Gastrocnemius medialis (tissue), 4 donors: ENCODE measurements around the gene COL6A3. TPM values are rescaled to one million over a fixed set of nuclear protein-coding genes. Genes with fewer than 3 reads are reported as not detected.

Experiments
- ATAC-seq, 2 donors: fragments of 150-250 bp; one replicate each; pipeline ENCODE4 v1.9.1; 2016
- DNase-seq, 2 donors: peaks; one replicate each; pipeline ENCODE4 v3.0.0-alpha.2; 2019
- H3K27ac ChIP-seq, 4 donors: fragments of 200-600 bp; sonication (generic); 1 replicate in 1 of 4; 2 replicates in 3 of 4; pipeline ENCODE4 v1.5.1; 2016 to 2018; ENCODE audit warnings: mild to moderate bottlenecking in 2 of 4, moderate library complexity in 1 of 4
- H3K27me3 ChIP-seq, 3 donors: fragments of 200-600 bp; sonication (generic) in 2 of 3; 1 replicate in 1 of 3; 2 replicates in 2 of 3; pipeline versions ENCODE4 v1.5.1 to v1.6.0; 2016 to 2019; ENCODE audit warnings: mild to moderate bottlenecking in 1 of 3, moderate library complexity in 1 of 3
- H3K36me3 ChIP-seq, 2 donors: fragments of 200-600 bp; sonication (generic) in 1 of 2; one replicate each; pipeline ENCODE4 v1.5.1; 2017 to 2018
- H3K4me1 ChIP-seq, 2 donors: fragments of 200-600 bp; sonication (generic) in 1 of 2; one replicate each; pipeline ENCODE4 v1.5.1; 2016 to 2017; ENCODE audit warnings: mild to moderate bottlenecking in 2 of 2
- H3K4me3 ChIP-seq, 4 donors: fragments of 200-600 bp; sonication (generic) in 3 of 4; 1 replicate in 1 of 4; 2 replicates in 3 of 4; pipeline ENCODE4 v1.5.1; 2016 to 2019; ENCODE audit warnings: mild to moderate bottlenecking in 2 of 4
- H3K9me3 ChIP-seq, 3 donors: fragments of 200-600 bp; sonication (generic) in 2 of 3; 1 replicate in 1 of 3; 2 replicates in 2 of 3; pipeline ENCODE4 v1.5.1; 2016 to 2019
- POLR2A ChIP-seq, 2 donors: fragments of 450-650 bp; IDR thresholded peaks; one replicate each; pipeline ENCODE4 v1.6.1; 2017; ENCODE audit warnings: antibody characterized with exemption in 2 of 2, mild to moderate bottlenecking in 2 of 2, moderate library complexity in 2 of 2
- in situ Hi-C, 4 donors: fragments of 200-750 bp; cut with MboI; loops; one replicate each; pipeline versions ENCODE4 v1.15.0 to v1.8.0; 2017; ENCODE audit warnings: low sequenced_read_pairs in 4 of 4
- intact Hi-C: fragments of 100-400 bp; cut with DNase I; formaldehyde crosslinking; loops from one replicate; pipeline ENCODE4 v1.15.1; 2023; ENCODE audit warnings: low total_unique reads
- total RNA-seq, 4 donors: library from RNA; depleted of rRNA; stranded (reverse); fragments of >200 nt; gene quantifications; one replicate each; pipeline versions ENCODE4 v1.1.0 to v1.2.3, GENCODE V29; 2016
- TF ChIP-seq, protein P1 (sequence below), 5 experiments: fragments of 450-650 bp in 3 of 5; fragments of 200-600 bp in 2 of 5; sonication (generic) in 2 of 5; IDR thresholded peaks in 4 of 5; conservative IDR thresholded peaks in 1 of 5; 1 replicate in 4 of 5; 2 replicates in 1 of 5; pipeline ENCODE4 v1.5.1; 2016 to 2019; ENCODE audit warnings: antibody characterized with exemption in 5 of 5, mild to moderate bottlenecking in 3 of 5, moderate library complexity in 3 of 5

Gene COL6A3
- total RNA-seq, 4 donors from 2014 or later: 45.3 to 150 (median 108) TPM

DNA sequence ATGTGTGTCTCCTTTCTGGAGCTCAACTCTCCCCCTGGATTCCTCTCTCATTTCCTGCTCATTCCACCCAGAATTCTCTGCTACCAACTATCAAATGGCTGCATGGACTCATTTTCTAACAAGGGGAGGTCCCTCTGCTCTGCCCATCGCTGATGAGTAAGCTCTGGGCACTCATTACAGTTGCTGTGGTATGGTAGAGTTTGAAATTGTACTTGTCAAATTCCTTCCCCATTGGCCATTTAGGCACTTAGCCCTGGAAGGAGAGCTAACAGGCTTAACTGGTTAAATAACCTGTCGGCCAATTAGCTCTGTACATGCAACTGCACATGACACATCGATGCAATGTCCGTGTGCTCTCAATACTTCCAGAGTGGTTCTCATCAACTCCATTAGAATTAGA, 20.4 kb downstream of the COL6A3 start:
- no peak for TF ChIP-seq POLR2A (IDR thresholded peaks at IDR 0.05)
- TF ChIP-seq, protein P1, sequence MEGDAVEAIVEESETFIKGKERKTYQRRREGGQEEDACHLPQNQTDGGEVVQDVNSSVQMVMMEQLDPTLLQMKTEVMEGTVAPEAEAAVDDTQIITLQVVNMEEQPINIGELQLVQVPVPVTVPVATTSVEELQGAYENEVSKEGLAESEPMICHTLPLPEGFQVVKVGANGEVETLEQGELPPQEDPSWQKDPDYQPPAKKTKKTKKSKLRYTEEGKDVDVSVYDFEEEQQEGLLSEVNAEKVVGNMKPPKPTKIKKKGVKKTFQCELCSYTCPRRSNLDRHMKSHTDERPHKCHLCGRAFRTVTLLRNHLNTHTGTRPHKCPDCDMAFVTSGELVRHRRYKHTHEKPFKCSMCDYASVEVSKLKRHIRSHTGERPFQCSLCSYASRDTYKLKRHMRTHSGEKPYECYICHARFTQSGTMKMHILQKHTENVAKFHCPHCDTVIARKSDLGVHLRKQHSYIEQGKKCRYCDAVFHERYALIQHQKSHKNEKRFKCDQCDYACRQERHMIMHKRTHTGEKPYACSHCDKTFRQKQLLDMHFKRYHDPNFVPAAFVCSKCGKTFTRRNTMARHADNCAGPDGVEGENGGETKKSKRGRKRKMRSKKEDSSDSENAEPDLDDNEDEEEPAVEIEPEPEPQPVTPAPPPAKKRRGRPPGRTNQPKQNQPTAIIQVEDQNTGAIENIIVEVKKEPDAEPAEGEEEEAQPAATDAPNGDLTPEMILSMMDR (IDR thresholded peaks at IDR 0.05 in 4 of 5, conservative IDR thresholded peaks at IDR 0.05 in 1 of 5): no peak
- ATAC-seq (no peak), DNase-seq (no peak)
- Histone ChIP-seq H3K4me1 (no peaks in the 10 kb centered on the region), H3K36me3 (no peaks in the 10 kb centered on the region), H3K9me3 (no peaks in the 10 kb centered on the region), H3K27me3 (no peaks in the 10 kb centered on the region), H3K27ac (no peak overlapping the region), H3K4me3 (no peak overlapping the region)
- in situ Hi-C loops (no loop called here), intact Hi-C loops (no loop called here)

DNA sequence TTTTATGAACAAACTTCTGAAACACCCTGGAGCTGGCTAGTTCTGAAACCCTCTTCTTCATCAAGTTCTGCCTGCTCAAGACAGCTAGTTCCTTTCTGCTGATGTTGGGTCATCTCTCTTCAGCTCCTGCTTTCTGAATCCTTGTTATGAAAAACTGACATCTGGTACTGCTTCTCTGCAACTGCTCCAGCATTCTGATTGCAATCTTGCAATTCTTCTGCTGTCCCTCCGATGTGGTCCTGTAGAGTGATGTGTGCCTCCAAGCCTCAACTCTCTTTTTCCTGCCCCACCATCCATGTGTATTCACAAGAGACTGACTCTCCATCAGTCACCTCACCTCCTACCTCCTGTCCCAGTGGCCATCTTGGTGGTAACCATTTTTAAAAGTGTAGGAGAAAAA, 21.8 kb downstream of the COL6A3 start:
- ATAC-seq (no peak), DNase-seq (no peak)
- Histone ChIP-seq H3K27me3 (no peaks in the 10 kb centered on the region), H3K4me3 (no peak overlapping the region), H3K9me3 (no peaks in the 10 kb centered on the region), H3K27ac (no peak overlapping the region), H3K4me1 (no peaks in the 10 kb centered on the region), H3K36me3 (no peaks in the 10 kb centered on the region)
- in situ Hi-C loops: no loop called here
- no peak for TF ChIP-seq POLR2A (IDR thresholded peaks at IDR 0.05)
- TF ChIP-seq, protein P1 (IDR thresholded peaks at IDR 0.05 in 4 of 5, conservative IDR thresholded peaks at IDR 0.05 in 1 of 5): no peak
- intact Hi-C loops: no loop called here

DNA sequence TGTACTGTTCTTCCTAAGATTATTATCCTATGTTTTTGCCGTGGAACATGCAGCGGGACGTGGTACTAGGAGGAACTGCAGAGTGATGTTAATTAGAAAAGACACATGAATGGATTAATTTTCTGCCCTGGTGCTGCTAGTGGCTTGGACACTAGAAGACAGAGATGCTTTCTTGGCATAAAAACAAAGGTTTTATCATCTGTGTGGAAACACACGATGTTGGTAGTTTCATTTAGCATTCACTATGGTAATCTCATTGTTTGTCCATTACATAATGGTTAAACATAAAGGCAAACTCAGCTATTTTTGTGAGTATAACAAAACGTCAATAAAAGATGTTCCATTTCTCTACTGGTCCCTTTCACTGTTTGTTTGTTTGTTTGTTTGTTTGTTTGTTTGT, 22.8 kb downstream of the COL6A3 start:
- TF ChIP-seq, protein P1 (IDR thresholded peaks at IDR 0.05 in 4 of 5, conservative IDR thresholded peaks at IDR 0.05 in 1 of 5): no peak
- TF ChIP-seq POLR2A (IDR thresholded peaks at IDR 0.05): no peak
- ATAC-seq (no peak), DNase-seq (no peak)
- H3K4me3 ChIP-seq: no peak overlapping the region
- H3K36me3 ChIP-seq: no peaks in the 10 kb centered on the region
- no peaks in the 10 kb centered on the region for H3K4me1 ChIP-seq
- no peaks in the 10 kb centered on the region for H3K9me3 ChIP-seq
- intact Hi-C loops (no loop called here), in situ Hi-C loops (no loop called here)
- H3K27ac ChIP-seq: peak overlapping the region in 1 of 4 donors; percentile 11
- H3K27me3 ChIP-seq: no peaks in the 10 kb centered on the region

DNA sequence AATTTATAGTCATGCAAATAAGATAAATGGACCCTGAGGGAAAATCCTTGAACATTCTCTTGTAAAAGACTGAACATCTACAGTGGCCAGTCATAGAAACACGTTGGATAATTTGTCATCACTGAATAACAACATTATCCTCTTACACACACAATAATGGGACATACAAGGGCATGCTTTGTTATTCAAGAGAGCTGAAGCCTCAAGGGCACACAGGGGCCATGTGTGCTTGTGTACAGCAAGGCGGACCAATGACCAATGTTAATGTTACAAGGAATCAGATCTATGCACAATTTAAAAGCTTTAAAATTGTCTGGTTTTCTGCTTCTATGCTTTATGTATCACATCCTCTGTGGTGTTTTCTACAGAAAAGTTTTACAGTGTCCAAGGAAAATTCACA, 23.7 kb downstream of the COL6A3 start:
- in situ Hi-C loops (no loop called here), intact Hi-C loops (no loop called here)
- no peaks in the 10 kb centered on the region for H3K36me3 ChIP-seq
- no peak overlapping the region for H3K4me3 ChIP-seq
- no peak for TF ChIP-seq POLR2A (IDR thresholded peaks at IDR 0.05)
- TF ChIP-seq, protein P1 (IDR thresholded peaks at IDR 0.05 in 4 of 5, conservative IDR thresholded peaks at IDR 0.05 in 1 of 5): no peak
- no peaks in the 10 kb centered on the region for H3K9me3 ChIP-seq
- no peaks in the 10 kb centered on the region for H3K27me3 ChIP-seq
- peak overlapping the region in 1 of 4 donors; percentile 36 for H3K27ac ChIP-seq
- H3K4me1 ChIP-seq: no peaks in the 10 kb centered on the region
- ATAC-seq: no peak
- DNase-seq: no peak

DNA sequence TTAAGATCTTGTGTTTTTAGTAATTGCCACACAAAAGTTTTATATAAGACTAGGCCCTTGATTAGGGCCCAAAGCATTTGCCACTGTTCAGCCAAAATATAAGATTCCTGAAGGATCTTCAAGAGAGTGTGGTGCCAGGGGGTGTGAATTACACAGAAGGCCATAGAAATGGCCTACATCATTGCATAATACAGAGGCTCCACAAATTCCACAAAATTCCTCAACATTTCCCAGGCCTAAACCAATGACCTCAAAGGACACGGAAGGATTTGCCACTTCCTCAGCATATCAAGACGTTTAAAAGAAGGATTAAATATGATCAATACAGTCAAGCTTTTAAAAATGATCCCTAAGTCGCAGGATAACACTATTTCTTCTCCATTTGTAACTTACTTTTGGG, 24.1 kb downstream of the COL6A3 start:
- Histone ChIP-seq H3K27me3 (no peaks in the 10 kb centered on the region), H3K4me3 (no peak overlapping the region), H3K36me3 (no peaks in the 10 kb centered on the region), H3K27ac (peak overlapping the region in 1 of 4 donors; percentile 36), H3K9me3 (no peaks in the 10 kb centered on the region), H3K4me1 (no peaks in the 10 kb centered on the region)
- ATAC-seq: no peak
- TF ChIP-seq, protein P1 (IDR thresholded peaks at IDR 0.05 in 4 of 5, conservative IDR thresholded peaks at IDR 0.05 in 1 of 5): no peak
- no peak for TF ChIP-seq POLR2A (IDR thresholded peaks at IDR 0.05)
- in situ Hi-C loops: no loop called here
- no peak for DNase-seq
- intact Hi-C loops: no loop called here
